C1 segment of cervical spinal cord (tissue), 14 donors: ENCODE results near the gene AUNIP.
A peak's percentile ranks its signal among the peaks of the same experiment; 100 is the strongest.

Experiments used
- DNase-seq, 14 donors: peaks; one replicate each; lab custom pipeline; 2025; lab: John Stamatoyannopoulos, UW

The AUNIP gene, protein sequence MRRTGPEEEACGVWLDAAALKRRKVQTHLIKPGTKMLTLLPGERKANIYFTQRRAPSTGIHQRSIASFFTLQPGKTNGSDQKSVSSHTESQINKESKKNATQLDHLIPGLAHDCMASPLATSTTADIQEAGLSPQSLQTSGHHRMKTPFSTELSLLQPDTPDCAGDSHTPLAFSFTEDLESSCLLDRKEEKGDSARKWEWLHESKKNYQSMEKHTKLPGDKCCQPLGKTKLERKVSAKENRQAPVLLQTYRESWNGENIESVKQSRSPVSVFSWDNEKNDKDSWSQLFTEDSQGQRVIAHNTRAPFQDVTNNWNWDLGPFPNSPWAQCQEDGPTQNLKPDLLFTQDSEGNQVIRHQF

DNA sequence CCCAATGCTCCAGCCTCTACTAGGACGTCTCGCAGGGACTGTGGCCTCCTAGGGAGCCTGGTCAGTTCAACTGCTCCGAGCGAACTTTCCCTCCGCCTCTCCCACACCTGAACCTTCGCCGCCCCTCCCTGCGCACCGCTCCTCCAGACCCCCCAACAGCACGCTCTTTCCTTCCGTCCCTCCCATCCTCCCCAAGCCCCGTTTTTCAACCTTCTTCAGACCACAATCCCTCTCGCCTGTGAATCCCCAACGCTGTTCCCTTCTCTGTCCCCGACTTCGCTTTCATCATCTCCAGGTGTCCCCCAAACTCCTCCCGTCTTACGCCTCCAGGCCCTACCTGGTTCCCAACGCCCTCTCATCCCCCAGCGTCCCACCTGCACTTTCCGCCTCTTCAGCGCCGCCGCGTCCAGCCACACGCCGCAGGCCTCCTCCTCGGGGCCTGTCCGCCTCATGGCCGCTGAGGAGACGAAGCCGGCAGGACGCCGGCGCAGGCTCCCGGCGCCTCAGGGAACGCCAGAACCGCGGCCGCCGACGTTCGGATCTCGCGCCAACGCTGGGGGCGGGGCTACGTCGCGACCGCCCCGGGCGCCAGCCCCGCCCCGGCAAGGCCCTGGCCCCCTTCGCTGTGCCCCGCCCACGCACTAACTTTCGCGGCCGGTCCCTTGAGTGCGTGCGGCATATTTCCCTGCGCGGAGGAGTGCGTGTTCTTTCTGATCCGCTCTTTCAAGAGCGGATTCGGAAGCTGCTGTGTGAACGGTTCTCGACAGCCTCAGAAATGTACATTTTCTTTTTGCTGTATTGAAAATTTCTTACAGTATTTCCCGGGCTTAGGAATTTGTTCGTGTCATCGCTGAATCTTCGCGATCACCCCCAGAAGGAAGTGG is at the start of gene AUNIP:
Gene AUNIP, minus strand, starts transcription at position 552 of the 884 bp plus-strand sequence. Its CDS starts 100 bp downstream, at position 452.
- peak in 11 of 14 donors; percentile 13 to 74 (median 45) for DNase-seq

DNA sequence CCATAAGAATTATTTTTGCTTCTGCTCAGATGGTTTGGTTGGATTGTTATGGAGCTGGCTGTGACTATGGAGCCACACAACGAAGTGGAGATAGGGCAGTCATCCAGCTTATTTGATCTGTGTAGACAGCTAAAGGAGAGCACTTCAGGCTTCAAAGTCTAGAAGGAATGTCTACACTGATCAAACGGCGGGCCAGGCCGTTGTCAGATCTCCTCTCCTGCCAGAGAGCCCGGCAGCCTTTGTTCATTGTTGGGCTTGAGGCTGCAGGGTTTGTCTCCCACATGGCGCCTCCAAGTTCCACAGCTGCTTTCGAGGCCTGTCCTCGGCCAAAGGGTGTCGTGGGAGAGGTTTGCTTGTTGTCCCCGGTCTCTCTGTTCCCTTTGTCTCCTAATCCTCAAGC is 49.8 kb upstream of the AUNIP start:
- DNase-seq, result peak in 6 of 14 donors; percentile 12 to 45 (median 25)

DNA sequence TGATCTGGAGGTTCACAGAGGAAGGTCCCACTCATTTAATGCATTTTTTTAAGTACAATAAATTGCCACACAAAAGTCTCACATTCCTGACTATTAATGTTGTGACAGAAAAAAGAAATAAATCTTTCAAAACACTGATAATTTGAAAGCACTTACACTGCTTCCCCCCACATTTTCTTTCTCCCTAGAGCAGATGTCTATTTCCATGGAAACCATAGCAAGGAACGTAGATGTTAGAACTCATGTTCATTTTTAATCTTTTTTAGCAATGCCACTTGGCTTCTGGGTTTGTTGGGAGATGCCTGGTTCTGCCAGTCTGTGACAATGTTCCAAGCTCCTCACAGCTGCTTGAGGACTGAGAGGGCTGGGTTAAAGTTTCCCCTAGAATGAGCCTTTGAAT is 48.9 kb upstream of the AUNIP start:
- DNase-seq, result no peak

DNA sequence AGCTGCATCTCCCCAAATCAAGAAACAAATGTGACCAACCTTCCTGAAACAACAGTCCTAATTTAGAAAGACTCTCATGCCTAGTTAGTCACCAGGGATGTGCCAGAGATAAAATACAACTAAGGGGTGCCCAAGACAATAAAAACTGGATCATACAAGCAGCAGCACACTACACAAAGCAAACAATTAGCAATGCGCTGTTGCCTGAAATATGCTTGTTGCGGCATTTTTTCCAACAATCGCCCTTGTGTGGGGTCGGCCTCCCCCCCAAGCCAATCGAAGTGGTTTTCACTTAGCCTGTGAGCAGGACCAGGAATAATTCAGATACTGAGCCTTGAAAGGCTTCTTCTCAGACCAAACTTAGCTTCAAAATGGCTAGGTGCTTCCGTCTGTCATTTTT is 48.3 kb upstream of the AUNIP start:
- DNase-seq, result no peak

DNA sequence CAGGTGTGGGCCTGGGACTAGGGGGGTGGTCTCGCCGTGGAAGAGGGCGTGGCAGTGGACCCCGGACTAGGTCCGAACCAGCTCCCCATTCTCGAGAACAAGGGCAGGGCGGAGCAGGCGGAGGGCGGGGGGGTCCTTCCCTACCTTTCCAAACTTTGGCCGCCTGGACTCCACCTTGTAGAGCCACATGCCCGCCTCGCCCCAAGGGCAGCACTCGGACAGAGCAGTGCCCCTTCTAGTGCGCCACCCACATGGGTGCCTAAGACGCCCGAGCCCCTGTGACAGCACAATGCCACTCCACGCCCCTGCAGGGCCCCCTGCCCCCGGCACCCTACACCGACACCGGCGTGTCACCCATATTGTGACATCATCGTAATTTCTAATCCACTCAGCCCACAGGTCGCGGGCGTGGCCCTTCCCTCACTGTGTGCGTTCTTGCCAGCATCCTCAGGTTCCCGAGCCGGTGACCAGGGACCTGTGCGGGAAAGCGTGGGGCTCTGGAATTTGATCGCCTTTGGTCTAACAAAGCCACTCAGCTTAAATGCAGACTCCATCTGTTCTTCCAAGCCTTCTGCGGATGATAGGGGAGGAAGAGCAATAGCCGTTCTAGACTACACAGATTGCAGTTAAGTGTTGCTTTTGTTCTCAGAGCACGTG is 47.5 kb upstream of the AUNIP start:
- peak in 6 of 14 donors; percentile 35 to 65 (median 54) for DNase-seq

DNA sequence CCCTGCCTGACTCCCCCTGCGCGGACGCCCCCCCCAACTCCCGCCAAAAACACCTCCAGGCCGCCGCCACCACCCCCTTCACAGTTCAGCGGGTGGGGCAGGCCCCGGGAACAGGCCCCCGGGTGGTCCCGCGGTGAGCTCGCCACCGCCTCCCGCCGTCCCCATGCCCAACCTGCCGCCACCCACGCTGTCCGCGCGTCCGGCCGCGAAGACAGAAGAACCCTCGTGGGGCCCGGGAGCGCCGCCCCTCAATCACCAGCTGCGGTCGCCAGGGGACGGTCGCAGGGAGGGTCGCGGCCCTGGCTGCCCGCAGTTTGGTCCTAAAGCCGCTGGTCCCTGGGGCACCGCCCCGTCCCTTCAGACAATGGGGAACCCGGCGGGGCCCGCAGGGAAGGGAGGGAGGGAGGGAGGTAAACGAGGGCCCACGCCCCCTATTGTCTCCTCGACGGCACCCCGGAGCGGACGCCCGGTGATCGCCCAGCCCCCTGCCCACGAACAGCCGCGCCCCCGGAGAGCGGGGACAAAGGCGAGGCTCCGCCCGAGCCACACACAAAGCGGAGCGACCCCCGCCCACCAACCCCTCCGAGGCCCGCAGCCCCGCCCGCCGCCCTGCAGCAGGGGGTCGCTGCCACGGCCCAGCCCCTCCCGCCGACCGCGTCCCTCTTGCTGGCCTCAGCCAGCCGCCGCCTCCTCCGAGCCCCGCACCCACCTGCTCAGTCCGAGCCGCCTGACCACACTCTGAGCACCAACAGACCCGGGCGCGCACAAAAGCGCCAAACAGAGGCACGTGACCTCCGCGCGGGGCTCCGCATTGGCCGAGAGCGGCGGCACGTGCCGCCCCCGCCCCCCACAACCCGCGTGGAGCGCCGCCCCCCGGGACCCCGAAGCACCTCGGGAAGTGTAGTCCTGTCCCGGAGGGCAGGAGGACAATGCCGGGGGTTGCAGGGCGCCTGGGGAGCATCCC is 46.7 kb upstream of the AUNIP start, which contains the start of gene STMN1:
Gene STMN1, minus strand, starts transcription at position 740 of the 964 bp plus-strand sequence. CDS start 1,743 bp downstream, outside the sequence.
- DNase-seq, result peak; percentile 61 to 95 (median 91)

DNA sequence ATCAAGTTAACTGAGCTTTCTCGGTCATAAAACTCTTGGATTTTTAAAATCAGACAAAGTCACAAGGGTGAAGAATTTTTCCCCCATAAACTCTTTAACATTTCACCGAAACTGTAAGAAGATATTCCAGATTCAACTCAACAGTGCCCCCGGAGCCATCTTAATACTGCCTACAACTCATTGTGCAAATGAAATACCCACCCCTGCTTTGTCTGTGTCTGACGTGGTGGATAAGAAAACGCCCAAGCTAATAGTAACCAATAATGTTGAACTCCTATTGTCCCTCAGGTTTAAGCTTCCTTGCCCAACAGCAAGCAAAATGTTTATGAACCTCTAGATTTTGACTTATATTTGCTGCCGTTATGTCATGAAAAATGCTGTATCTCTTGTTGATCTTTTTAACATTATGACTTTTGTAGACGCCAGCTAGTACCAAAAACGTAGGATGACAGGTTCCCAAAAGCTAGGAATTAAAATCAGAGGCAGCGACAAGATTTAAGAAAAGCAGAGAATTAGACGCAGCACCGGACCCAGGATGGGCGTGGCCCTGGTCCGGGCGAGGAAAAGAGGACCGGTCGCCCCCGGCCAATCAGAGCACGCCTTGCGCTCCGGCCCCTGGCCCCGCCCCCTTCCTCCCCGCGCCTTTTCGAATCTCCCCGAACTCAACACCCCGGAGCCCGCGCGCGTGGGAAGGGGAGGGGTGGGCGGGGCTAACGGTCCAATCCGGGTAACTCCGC is 45.9 kb upstream of the AUNIP start:
- peak; percentile 62 to 96 (median 91) for DNase-seq

DNA sequence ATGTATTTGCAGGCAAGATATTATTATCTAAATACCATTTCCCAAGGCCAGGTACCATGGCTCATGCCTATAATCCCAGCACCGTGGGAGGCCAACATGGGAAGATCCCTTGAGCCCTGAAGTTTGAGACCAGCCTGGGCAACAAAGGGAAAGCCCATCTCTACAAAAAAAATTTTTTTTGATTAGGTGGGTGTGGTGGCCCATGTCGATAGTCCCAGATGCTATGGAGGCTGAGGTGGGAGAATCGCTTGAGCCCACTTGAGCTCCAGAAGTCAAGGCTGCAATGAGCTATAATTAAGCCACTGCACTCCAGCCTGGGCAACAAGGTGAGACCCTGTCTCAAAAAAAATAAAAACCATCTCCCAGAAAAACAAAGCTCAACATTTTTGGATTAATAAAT is 44.7 kb upstream of the AUNIP start:
- no peak for DNase-seq

DNA sequence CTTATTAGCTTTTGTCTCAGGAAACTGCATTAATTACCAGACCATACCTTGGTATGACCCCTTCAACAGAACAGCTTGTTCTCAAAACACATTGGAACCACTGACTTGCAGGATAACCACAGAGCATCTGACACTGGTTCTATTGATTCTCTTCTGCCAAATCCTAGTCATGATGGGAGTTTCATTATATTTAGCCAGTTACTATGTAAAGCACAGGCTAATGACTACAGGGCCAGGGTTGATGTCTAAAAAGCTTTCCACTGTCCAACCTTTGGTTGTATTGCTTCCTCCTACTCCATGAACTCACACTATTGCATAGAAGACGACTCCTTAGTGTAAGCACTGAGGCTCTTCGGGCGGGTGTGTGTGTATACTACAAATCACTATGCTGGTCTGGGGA is 43.2 kb upstream of the AUNIP start:
- peak in 1 of 14 donors; percentile 18 for DNase-seq

DNA sequence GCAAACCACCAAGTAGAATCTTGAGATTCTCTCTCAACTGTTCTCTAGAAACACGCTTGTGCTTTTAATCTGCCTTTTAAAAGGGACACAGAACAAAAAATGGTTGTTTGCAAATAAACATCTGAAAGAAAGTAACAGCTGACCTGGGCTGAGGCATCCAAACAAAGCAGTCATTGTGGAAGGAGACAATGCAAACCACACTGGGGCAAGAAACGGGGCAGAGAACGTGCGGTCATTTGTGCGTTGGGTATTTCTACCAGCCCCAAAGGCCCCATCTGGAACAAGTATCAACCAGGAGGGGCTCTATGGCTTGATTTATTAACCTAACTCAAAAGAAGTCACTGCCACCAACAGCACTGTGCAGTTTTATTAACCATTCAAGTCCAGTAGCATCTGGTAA is 41.0 kb upstream of the AUNIP start:
- DNase-seq, result peak in 11 of 14 donors; percentile 21 to 78 (median 62)

DNA sequence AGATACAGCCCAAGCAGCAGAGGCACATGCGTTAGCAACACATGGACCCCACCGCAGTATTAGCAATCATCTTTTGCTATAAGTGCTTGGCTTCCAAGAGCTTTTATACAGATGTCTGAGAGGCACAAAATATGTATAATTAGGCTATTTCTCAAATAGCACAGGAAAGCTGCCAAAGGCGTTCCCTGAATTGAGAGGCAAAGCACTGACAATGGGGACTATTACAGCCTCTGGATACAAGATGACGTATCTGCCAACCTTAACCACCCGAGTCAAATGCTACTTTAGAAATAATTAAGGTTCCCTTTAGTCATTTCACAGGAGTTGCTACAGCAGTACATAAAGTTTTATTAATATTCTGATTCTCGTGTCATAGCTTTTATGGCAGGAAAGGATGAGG is 40.5 kb upstream of the AUNIP start:
- no peak for DNase-seq

DNA sequence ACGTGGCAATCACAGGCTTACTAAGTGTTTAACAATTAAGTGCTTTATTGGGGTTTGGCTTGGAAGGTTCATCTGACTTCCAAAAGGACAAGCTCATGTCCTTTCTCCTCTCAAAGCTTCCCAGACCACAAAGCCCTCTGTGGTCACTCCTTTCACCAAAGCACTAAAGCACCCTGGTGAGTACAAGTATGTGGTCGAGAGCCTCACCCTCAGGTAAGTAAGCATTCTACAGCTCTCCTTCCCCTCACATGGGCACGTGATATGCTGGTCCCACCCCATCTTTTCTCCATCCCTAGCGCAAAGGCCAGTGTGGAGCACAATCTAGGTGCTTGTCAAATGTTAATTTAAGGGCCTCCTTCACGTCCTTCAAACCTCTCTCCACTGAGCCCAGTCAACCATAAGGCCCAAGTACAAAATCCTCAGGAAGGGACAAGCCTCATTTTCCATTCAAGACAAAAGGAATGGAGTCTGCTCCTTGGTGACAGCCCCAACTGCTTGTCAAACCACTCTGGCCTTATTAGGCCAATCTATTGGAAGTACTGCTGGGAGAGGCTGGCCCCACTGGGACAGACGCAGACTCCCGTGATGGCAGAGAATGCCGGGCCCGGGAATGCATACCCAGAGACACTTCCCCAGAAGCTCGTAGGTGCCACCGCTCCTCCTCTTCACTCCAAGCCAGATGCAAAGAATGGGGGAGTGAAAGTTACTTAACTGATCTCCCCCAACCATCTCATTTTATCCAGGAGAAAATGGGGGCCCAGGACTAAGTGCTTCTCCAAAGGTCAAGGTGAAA is 39.2 kb upstream of the AUNIP start:
- DNase-seq, result peak in 1 of 14 donors; percentile 28

DNA sequence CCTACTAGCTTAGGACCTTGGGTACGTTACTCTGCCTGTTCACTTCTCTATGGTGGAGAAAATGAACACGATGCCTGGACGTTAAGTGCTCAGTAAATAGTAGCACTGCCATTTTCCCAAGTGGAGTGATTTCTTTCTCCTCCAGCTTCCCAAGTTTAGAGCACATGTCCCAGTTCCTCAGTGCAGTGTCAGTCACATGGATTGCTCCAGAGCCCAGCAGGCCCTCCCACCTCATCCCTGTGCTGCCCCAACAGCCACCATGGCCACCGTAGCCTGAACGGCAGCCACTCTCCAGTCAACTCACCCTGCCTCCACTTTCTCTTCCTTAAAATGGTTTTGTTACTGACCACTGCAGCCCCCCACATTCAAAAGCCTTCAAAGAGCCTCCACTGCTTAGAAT is 38.5 kb upstream of the AUNIP start:
- DNase-seq, result peak in 2 of 14 donors; percentile 9 to 13

DNA sequence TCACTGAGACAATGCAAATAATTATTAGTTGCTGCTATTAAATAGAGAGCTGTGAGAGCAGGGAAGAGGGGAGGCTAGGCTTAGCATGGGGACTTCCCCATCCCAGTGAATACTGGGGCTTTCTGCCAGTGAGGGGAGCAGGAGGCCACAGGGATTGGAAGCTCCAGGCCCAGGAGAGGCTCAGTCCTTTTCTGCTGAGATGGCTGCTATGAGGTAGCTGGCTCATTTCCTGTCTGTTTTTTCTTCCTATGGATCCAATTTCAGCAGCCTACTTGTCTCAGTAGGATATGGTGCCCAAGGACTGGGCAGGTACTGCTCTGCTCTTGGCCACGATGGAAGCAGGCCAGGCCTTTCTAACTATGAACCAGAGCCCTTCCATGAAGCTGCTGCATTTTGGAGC is 37.0 kb upstream of the AUNIP start:
- peak in 1 of 14 donors; percentile 15 for DNase-seq

DNA sequence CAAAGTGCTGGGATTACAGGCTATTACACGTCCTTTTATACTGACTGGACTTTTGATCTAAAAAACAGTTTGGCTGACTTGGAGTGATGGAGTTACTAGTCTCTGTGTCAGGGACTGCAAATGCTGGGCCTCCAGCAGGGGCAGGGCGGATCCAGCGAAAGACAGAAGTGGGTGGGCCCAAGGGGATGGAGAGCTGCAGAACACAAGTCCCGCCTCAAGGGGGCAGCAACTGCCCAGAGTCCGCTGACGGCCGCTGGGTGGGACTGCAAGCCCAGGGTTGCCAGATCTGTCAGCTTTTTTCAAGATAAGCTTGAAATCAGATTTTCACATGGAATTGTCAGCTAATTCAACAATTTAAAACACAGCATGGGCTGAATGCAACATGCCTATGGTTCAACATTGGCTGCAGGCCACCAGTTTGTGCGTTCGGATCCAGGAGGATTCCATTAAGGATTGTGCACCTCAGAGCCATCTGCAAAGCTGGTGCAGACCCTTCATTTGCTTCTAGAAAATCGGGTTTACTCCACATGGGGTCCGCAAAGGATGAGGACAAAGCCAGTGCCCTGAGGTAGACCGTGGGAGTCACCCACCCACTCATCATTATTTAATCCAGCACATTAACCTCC is 36.2 kb upstream of the AUNIP start:
- peak in 13 of 14 donors; percentile 36 to 91 (median 83) for DNase-seq

DNA sequence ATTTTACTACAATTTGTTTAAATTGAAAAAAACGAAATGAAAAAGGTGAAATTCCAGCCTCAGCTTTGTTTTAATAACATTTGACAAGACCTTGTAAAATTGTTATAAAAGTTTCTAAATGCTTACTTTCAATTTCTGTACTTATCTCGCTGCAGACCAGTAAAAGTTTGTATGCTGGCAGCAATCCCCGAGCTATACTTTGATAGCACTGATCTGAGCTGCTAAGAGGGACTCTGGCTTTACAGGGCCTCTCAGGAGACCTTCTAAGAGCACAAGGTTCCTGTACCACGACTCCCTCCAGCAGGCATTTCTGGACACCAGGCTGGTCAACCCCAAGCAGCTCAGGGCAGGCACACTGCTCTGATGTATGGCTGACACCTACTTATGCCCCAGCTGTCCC is 33.9 kb upstream of the AUNIP start:
- no peak for DNase-seq

DNA sequence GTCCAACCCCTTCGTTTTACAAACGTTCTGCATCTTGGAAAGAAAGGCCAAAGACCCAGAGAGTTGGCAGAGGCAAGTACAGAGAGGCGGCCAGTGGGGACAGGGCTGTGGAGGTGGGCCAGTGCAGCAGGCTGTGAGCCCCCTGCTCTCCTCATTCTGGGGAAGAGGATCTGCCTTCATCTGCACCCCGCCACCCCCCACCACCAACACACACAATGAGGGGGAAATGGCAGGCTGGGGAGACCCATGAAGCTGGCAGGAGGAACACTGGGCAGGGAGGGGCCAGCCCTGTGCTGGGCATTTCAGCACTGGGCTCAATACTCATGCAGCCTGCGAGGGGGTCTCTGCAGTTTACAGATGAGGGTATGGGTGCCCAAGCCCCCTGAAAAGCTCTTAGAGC is 32.3 kb upstream of the AUNIP start:
- no peak for DNase-seq

DNA sequence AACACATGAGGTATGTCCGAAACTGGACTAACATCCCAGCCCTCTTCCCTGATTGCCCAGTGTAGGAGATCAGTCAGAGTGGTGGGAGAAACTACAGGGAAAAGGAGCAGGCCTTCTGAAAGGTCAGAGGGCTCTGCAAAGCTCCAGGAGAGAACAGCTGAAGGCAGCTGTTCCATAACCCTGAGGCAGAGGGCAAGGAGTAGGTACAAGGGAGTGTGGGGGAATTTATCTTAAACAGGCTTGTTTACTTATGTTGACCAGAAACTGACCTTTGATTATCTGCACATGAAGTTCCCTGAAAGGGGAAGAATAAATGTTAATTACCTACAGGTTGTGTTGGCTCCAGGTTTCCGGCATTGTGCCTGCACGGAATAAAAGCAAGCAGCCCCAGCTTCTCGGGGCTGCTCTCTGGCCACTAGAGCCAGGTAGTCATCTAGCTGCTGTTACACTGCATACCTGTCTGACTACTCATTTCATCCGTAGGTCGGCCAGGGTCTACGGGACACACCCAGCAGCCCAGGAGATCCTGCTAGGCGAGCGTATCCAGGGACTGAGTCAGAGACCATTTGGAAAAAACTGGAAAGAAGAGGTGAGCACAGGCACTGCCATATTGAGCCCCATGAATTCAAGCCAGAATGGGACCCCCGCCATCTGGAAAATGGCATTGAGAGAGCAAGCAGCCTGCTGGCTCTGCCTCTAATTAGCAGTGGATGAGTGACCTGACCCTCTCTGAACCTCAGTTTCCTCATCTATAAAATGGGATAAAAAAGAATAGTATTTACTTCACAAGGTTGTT is 31.2 kb upstream of the AUNIP start:
- no peak for DNase-seq
